RPMI8226 (cell line): ENCODE measurements around the gene CDK1.
A peak's percentile ranks its signal among the peaks of the same experiment; 100 is the strongest.
"Not testable (repeated sequence)": the region's sequence is repeated elsewhere in the genome, so short reads cannot be mapped to it uniquely, and the experiment has no call there.

Experiments used
- DNase-seq: peaks from one replicate; pipeline ENCODE4 v3.0.0-alpha.2; 2015

CDK1 gene

DNA sequence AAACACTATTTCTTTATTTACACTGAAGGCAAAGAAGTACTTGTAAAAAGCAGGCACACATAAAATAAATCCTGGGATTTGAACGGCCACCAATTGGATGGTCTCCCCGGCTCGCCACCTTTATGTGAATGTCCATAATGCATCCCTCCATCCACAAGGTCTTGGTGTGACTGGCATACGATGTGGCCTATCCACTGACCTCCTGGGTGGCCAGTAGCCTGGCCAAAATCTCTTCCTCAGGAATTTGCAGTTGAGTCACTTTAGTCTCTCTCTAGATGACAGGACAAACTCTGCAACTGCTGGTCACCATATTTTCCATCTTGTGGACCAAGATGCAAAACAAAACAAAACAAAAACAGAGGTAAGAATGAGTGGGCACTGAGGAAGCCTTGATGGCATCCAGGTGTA, 39.1 kb downstream of the CDK1 start:
- peak; percentile 17 for DNase-seq

DNA sequence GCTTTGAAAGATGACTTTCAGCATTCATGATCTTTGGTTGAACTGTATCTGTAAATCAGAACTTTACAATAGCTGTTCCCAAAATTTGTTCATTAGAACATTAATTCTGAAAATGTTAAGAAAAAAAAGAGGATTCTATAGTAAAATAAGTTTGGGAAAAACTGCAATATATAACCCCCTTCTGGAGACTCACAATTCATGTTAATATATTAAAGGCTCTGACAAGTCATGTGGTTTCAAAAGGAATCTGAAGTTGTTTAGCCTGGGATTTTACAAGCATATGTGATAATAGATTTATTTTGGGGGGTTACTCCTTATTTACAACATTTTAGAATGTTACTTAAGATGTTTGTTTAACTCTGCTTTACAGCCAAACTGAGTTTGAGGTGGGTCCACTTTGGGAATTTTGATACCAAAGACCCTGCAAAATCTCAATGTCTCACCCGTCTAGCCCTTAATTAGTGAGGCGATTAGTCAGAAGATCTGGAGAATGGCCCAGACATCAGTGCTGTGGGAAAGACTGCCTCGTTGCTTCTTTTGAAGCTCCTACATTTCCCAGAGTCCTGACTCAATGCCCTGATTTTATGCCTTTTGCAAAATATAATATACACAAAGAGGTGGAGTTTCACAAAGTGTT, 40.0 kb downstream of the CDK1 start:
- no peak for DNase-seq

DNA sequence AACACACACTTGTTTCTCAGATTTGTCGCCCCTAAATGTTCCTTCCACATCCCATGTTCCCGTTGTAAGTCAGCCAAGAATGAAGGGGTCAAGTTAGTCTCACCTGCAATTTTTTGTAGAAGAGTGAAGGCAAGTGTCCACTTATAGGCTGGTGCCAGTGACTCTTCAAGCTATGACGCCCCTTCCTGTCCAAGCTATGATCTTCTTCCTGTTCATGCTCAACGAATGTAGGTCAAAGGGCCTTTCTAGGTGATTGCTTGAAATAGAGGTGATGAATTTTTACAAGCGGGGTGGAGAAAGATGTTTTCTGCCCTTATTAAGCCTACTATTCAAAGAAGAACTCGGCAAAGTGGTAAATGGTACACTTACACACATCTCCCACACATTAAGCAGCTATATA, 41.0 kb downstream of the CDK1 start:
- DNase-seq, result no peak

DNA sequence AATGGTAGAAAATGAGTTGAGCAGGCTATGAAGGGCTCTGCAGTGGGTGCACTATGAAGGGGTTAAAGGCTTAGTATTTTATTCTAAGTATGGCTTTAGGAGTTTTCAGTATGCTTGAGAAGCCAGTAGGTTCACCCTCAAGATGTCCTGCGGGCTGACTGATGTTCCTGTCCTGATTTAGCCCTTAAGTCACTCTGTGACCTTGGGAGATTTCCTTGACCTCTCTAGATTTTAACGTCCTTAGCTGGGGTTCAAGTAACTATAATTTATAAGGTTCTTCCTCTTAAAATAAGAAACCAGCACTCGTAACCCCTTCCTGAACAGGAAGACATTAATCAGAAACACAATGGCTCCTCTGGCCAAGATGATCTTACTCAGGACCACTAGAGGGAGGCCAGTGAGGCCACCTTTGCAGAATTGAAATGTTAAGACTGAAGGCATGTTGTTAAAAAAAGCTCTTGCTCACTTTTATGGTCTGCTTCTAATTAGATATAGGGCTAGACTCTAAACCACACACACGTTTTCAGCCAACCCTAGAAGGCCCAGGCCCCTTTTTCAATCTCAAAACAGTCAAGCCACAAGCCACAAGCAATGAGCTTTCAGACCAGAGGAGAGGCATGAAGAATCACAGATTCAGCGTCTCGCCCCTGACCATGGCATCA, 41.9 kb downstream of the CDK1 start:
- peak; percentile 11 for DNase-seq

DNA sequence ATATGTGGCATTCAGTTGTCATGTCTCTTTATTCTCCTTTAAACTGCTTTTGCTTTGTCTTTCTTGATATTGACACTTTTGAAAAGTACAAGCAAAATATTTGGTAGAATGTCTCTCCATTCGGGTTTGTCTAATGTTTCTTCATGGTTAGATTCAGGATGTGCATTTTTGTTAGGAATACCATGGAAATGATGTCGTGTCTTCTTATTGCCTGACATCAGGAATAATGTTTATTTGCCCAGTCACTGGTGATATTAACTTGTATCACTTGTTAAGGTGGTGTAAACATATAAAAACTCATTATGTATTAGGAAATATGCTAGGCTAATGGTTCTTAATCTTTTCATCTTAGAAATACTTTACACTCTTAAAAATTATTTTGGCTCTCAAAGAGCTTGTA, 43.4 kb downstream of the CDK1 start:
- DNase-seq, result no peak

DNA sequence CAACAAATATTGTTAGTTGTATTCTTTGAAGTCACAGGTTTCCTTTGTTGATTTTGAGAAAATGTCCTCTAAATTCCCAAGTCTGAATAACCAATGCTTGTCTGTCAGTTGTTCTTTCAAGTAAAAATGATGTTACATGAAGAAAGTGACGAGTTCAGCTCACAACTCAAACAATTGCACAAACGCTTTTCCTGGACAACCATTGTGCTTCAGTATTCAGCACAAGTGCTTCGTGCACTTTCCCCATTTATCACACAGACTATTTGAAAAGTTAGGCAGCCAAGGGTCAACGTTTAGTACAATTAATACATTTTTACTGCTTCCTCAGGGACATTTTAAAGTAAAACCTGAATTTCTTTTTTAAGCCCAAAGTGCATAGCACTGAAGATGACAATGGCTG, 44.5 kb downstream of the CDK1 start:
- no peak for DNase-seq

DNA sequence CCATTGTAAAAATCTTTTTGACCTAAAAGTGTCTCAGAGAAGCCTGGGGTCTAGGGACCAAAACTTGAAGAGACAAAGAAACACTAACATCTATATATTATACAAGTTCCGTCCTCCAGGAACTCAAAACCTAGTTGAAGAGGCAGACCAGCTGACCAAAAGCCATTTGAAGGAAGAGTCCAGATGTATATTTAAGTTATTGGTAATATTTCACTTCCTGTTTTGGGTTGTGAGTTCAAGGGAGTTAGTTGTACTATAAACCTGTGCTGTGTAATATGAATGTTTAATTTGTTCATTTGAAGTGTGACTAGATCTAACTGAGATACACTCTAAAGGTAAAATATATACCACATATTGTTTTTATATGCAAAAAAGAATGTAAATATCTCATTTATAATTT, 45.0 kb downstream of the CDK1 start:
- DNase-seq, result no peak

DNA sequence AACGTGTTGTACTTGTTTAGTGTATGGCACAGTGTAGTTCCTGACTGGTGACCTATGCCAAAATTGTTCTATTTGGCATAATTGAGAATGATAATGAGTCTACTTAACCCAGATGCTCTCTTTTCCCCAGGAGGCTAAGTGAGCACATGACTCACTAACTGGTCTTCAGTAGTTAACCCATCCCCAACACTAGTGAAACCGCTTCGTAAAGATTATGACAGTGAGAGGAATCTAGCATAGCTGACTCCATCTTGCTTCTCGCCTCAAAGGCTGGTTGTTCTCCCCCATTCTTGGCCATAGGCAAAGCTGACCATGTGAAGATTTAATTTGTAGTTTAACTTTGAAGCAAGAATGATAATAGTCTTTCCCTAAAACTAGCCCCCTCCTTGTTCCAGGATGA, 47.2 kb downstream of the CDK1 start:
- no peak for DNase-seq

DNA sequence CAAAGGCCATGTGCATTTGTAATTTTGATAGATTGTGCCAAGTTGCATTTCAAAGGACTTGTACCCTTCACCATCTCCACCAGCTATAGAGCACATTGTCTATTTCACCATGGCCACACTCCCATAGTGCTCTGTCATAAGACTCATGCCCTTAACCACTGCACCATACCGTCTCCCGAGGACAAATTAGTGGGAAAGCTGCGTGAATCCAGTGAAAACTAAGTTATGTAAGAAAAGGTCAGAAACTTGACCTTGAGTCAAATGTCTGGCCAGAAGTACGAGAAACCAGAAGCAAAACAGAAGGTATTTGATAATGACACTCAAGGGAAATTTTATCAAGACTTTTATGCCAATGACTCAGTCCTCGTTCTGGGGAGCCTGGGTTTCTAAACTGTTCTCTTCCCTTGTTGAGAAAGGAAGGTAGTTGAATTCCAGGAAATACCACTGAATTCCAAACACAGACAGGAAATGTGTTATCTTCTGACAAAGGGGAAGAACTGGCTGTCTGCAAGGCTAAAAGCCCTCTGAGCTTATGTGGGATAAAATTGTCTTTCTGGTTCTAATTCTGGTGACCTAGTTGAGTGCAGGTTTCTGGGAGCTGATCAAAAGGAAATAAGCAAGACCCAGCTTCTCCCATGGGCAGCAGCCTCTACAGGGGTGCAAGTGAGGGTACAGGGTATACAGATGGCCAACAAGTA, 49.7 kb downstream of the CDK1 start:
- DNase-seq, result no peak

DNA sequence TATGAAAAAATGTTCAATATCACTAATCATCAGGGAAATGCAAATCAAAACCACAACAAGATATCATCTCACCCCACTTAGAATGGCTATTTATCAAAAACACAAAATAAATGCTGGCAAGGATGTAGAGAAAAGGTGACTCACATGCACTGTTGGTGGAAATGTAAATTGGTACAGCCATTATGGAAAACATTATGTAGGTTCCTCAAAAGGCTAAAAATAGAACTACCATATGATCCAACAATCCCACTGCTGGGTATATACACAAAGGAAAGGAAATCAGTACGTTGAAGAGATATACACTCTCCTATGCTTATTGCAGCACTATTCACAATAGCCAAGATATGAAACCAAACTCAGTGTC, 50.2 kb downstream of the CDK1 start:
- no peak for DNase-seq

DNA sequence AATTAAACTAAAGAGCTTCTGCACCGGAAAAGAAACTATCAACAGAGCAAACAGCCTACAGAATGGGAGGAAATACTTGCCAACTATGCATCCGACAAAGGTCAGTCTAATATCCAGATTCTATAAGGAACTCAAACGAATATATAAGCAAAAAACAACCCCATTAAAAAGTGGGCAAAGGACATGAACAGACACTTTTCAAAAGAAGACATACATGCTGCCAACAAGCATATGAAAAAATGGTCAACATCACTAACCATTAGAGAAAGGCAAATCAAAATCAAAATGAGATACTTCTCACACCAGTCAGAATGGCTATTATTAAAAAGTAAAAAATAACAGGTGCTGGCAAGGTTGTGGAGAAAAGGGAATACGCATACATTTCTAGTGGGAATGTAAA, 53.9 kb downstream of the CDK1 start:
- DNase-seq, result not testable (repeated sequence)

DNA sequence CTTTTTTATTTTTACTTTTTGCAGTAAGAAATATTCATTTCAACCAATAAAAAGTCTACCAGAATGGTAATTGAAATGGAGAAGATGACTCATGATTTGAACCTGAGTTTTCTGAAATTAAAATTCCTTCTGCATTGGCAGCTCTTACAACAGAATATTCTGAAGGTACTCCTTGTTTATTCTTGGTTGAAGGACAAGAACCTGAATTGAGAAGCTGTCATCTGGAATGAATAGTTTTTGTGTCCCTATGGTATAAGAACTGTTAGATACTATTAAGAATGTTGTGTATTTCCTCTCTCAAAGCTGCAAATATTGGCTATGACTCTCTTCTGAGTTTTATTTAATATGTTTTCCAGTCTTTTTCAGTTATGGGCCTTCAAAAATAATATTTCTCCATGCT, 56.1 kb downstream of the CDK1 start:
- DNase-seq, result no peak

DNA sequence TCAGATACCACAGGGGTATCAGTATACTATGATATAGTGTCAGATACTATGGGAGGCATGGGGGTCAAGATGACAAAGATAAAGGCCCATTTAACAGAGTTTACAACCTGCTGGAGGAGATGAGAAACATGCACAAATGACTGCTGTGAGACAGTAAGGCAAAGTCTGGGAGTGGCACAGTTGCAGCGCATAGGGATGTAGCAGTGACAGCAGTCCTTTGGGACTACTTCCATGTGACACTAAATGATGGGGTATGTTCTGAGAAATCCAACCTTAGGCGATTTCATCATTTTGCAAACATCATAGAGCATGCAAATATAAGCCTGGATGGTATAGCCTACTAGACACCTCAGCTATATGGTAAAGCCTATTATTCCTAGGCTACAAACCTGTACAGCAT, 56.8 kb downstream of the CDK1 start:
- no peak for DNase-seq

DNA sequence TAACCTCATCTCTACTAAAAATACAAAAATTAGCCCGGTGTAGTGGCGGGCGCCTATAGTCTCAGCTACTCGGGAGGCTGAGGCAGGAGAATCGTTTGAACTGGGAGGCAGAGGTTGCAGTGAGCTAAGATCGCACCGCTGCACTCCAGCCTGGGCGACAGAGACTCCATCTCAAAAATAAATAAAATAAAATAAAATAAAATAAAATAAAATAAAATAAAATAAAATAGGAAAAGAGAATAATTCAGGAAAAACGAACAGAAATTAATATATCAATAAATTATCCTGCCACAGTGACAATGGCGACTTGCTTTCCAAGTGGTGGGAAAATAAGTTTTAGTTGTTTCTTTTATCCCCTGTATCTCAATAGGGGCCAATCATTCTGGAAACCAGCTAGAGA, 62.9 kb downstream of the CDK1 start:
- DNase-seq, result not testable (repeated sequence)

DNA sequence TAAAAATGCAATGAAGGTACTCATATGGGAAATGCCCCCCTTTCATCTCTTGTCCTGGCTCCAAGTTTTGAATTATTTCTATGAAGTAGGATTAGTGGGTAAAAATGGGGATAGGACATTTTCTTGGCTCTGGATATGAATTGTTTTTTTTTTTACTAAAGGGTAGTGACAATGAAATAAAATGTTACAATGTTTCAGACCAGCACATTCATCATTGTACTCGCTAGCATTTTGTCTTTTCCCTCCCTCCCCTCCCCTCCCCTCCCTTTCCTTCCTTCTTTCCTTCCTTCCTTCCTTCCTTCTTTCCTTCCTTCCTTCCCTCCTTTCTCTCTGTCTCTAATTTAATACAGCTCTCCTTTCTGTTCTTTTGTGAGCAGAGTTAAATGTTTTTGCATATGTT, 64.4 kb downstream of the CDK1 start:
- DNase-seq, result no peak
